ENCODE data around the gene PCDH8.
A peak's percentile ranks its signal among the peaks of the same experiment; 100 is the strongest.
"Not testable (repeated sequence)": the region's sequence is repeated elsewhere in the genome, so short reads cannot be mapped to it uniquely, and the experiment has no call there.

The PCDH8 gene

GRCh38 chr13:52850396-52851136, 2.1 kb upstream of the PCDH8 start:
- DNase-seq = peak; percentile 66 to 82 (median 74)

- DNase-seq = no peak
These were observed 1.6 kb upstream of the PCDH8 start for GRCh38 chr13:52850072-52850395.

GRCh38 chr13:52849291-52850071, 1.0 kb upstream of the PCDH8 start:
- DNase-seq = no peak

- no peak for DNase-seq
These were observed 583 bp downstream of the PCDH8 start for GRCh38 chr13:52847682-52848432.

- DNase-seq = no peak
These were observed 1.1 kb downstream of the PCDH8 start for GRCh38 chr13:52847322-52847681.

GRCh38 chr13:52846567-52847321, 1.7 kb downstream of the PCDH8 start:
- peak; percentile 59 to 83 (median 73) for DNase-seq

GRCh38 chr13:52845766-52846566, 2.5 kb downstream of the PCDH8 start:
- DNase-seq = peak; percentile 40 to 63 (median 40)

GRCh38 chr13:52845334-52845761, 3.1 kb downstream of the PCDH8 start:
- DNase-seq = peak in 2 of 3 donors; percentile 14 to 35

- DNase-seq = peak in 1 of 3 donors; percentile 21
These were observed 3.6 kb downstream of the PCDH8 start for GRCh38 chr13:52844836-52845235.

GRCh38 chr13:52842441-52842840, 6.0 kb downstream of the PCDH8 start:
- DNase-seq = no peak

GRCh38 chr13:52840066-52840465, 8.4 kb downstream of the PCDH8 start:
- no peak for DNase-seq

- no peak for DNase-seq
These were observed 9.9 kb downstream of the PCDH8 start for GRCh38 chr13:52838433-52839107.

GRCh38 chr13:52837850-52838249, 10.6 kb downstream of the PCDH8 start:
- no peak for DNase-seq

GRCh38 chr13:52835071-52835839, 13.2 kb downstream of the PCDH8 start:
- no peak for DNase-seq

- DNase-seq = no peak
These were observed 15.1 kb downstream of the PCDH8 start for GRCh38 chr13:52833296-52833875.

GRCh38 chr13:52832313-52832712, 16.1 kb downstream of the PCDH8 start:
- no peak for DNase-seq

GRCh38 chr13:52830946-52831345, 17.5 kb downstream of the PCDH8 start:
- DNase-seq = no peak

GRCh38 chr13:52827839-52828238, 20.6 kb downstream of the PCDH8 start:
- DNase-seq = no peak

- DNase-seq = not testable (repeated sequence)
These were observed 30.6 kb downstream of the PCDH8 start for GRCh38 chr13:52817886-52818285.

- no peak for DNase-seq
These were observed 33.1 kb downstream of the PCDH8 start for GRCh38 chr13:52815330-52815729.

Data from suppressor macrophage treated with lipopolysaccharide for 1 hour (primary cell).